ENCODE data around the gene ROGDI.

- TF ChIP-seq, protein P1, sequence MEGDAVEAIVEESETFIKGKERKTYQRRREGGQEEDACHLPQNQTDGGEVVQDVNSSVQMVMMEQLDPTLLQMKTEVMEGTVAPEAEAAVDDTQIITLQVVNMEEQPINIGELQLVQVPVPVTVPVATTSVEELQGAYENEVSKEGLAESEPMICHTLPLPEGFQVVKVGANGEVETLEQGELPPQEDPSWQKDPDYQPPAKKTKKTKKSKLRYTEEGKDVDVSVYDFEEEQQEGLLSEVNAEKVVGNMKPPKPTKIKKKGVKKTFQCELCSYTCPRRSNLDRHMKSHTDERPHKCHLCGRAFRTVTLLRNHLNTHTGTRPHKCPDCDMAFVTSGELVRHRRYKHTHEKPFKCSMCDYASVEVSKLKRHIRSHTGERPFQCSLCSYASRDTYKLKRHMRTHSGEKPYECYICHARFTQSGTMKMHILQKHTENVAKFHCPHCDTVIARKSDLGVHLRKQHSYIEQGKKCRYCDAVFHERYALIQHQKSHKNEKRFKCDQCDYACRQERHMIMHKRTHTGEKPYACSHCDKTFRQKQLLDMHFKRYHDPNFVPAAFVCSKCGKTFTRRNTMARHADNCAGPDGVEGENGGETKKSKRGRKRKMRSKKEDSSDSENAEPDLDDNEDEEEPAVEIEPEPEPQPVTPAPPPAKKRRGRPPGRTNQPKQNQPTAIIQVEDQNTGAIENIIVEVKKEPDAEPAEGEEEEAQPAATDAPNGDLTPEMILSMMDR (IDR thresholded peaks at IDR 0.05), result no peak
- no peak for TF ChIP-seq EZH2 (IDR thresholded peaks at IDR 0.05; ENCODE audit: borderline replicate concordance, insufficient read depth, low read depth, low read length, poor library complexity, severe bottlenecking)
Measured at GRCh38 chr16:4775005-4775404, 27.4 kb downstream of the ROGDI start.
